Embryonic facial prominence (tissue), 1 donor: ENCODE measurements around the gene GOLGA3.
"Not testable (repeated sequence)": the region's sequence is repeated elsewhere in the genome, so short reads cannot be mapped to it uniquely, and the experiment has no call there.

Experiments used
- DNase-seq: peaks from one replicate; pipeline ENCODE4 v3.0.0-alpha.2; 2016; ENCODE audit errors: extremely low spot score

GOLGA3 gene

DNA sequence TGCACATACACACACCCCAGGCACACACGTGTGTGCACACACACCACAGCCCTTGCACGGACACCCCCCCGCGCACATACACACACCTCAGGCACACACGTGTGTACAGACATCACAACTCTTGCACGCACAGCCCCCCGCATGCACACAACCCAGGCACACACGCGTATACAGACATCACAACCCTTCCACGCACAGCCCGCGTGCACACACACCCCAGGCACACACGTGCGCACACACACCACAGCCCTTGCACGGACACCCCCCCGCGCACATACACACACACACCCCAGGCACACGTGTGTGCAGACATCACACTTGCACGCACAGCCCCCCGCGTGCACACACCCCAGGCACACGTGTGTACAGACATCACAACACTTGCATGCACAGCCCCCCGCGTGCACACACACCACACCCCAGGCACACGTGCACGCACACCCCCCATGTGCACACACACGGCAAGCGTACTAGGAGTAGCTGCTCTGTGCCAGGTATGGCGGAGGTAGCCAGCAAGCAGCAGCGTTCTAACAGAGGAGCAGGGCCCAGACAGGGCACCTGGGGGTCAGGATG lies 48.8 kb downstream of the GOLGA3 start:
- no peak for DNase-seq

DNA sequence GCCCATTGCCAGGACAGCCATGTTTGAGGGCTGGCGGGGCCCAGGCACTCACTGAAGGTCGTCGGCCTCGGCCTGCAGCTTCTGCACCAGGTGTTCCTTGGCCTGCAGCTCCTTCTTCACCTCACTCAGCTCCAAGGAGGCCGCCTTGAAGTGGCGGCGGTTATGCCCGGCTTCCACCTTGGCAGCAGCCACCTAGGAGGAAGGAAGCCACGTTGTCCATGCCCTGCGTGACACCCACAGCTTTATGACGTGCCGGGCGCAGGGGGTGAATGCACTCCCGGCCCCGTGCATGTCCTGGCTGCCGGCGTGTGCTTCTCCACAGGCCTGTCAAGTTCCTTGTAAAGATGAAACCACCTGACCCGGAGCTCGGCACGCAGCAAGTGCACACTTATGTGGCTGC lies 51.1 kb downstream of the GOLGA3 start:
- no peak for DNase-seq

DNA sequence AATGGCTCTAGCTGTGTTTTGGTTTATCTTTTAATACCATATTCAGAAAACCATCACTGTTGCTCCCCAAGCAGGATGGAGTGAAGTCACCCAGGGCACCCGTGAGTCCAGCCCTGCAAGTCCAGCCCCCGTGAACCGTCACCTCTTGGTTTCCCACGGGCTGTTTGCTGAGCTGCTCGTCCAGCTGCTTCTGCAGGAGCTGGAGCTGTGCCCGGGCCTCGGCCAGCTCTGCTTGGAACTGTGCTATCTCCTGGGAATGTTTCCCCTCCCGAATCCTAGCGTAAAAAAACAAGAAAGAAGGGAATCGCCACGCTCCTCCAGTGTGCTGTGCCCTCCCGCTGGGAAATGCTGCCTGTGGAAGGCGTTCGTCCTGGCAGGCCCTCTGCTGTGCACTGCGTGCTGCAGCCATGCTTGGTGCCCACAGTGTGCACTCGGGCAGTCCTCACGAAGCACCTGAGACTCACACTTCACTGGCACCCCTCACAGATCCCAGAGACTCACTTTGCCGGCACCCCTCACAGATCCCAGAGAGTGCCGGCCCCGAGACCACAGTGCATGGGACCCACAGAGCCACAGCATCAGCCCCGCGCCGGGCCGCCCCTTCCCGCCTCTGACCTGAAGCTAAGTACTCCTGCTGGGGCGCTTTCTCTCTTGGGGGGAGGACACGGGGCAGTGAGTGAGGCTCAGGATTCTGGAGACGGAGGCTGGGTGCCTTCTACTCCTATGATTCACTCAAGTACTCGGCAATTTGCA lies 51.7 kb downstream of the GOLGA3 start:
- no peak for DNase-seq

DNA sequence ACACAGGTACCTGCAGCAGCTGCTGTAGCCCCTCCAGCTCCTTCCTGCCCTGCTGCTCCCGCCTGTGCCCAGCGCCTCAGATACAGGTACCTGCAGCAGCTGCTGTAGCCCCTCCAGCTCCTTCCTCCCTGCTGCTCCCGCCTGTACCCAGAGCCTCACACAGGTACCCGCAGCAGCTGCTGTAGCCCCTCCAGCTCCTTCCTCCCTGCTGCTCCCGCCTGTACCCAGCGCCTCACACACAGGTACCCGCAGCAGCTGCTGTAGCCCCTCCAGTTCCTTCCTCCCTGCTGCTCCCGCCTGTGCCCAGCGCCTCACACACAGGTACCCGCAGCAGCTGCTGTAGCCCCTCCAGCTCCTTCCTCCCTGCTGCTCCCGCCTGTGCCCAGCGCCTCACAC lies 52.4 kb downstream of the GOLGA3 start:
- not testable (repeated sequence) for DNase-seq

DNA sequence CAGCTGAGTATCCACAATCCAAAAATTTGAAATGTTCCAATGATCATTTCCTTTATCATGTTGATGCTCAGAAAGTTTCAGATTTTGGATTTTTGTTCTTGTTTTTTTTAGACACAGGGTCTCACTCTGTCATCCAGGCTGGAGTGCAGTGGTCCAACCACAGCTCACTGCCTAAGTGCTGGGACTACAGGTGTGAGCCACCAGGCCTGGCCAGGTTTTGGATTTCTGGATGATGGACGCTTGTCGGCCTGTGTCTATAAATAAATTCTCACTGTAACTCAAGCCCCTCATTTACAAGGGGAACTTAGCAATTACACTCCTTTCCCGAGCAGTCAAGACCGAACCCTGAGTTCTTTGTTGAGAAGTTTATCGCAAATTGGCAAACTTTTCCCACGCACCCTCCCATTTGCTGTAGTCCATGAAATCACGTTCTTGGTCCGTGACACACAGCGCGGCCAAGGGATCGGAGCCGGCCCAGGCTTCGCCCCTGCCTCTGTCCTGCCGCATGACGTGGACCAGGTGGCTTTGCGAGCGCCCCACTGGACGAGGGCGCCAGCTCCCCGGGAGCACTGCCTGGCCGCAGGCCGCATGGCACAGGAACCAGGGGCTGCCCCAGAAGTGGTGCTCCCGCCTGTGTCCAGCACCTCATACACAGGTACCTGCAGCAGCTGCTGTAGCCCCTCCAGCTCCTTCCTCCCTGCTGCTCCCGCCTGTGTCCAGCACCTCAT lies 53.0 kb downstream of the GOLGA3 start:
- DNase-seq: no peak

DNA sequence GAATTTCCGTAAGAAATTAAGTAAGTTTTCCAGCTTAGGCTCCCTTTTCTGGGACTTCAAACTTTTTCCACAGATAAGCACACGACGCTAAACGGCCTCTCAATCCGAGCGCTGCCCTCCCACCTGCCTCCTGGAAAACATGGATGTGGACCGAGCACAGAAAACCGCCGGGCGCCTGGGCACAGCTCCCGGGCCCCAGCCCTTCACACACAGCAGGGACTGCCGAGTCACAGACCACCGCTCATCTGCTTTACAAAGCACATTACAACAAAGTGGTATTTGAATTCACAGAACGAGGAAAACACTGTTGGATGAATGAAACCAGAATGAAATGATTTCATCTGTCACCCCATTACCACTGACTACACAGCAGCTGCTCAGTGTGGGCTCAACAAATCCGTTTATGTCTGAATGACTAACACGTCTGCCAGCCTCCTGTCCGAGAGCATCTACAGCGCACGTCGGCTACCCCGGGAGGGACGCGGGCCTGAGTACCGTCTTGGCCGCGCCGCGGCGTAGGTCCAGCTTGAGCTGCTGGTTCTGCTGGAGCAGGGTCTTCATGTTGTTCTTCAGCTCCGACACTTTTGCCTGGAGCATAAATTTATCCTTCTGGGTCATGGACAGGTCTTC lies 53.9 kb downstream of the GOLGA3 start:
- DNase-seq: no peak

DNA sequence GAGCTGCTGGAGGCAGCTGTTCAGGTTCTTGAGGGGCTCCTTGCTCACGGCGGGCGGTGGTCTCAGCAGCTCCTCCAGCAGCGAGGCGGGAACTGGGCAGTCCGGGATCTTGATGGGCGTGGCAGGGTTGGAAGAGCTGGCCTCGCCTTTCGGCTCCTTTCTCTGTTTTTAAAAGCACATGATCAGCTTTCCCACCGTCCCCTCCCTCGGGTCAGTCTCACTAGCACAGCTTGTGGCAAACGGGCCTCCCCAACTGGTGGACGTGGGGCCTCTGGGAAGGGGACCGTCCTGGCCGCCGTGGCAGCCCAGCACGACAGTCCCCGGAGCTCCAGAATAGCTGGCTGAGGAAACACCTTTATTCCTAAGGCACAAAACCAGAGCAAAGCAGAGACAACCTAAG lies 54.5 kb downstream of the GOLGA3 start:
- DNase-seq: no peak

DNA sequence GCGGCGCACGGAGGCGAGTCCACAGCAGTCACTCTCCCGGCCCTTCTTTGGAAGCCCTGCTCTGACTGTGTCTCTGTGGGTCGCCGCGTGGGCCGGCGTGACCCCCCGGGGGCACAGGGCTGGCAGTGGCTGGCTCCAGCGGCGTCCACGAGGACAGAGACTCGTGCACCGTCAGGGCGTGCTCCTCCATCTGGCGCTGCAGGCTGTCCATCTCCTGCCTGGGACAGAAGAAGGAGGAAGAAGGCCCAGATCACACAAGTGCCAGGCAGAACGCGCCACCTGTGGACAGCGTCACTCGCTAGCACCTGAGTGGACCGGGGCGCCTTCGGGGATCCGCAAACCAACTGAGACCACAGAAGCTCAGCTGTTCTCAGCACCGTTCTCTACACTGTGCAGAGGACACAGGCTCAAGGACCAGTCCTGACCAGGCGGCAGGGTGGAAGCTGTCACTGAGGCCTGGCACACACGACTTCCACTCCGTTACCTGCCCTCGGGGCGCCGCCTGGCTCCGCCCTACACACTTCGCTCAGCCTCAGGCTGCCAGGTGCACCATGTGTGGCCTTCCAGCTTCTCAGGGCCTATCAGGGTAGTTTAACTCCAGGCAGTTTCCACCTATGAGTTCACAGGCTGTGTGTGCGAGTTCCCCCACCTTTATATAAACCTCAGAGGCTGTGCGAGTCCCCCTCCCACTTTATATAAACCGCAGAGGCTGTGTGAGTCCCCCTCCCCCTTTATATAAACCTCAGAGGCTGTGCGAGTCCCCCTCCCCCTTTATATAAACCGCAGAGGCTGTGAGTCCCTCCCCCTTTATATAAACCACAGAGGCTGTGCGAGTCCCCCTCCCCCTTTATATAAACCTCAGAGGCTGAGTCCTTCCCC lies 55.4 kb downstream of the GOLGA3 start:
- DNase-seq: no peak

DNA sequence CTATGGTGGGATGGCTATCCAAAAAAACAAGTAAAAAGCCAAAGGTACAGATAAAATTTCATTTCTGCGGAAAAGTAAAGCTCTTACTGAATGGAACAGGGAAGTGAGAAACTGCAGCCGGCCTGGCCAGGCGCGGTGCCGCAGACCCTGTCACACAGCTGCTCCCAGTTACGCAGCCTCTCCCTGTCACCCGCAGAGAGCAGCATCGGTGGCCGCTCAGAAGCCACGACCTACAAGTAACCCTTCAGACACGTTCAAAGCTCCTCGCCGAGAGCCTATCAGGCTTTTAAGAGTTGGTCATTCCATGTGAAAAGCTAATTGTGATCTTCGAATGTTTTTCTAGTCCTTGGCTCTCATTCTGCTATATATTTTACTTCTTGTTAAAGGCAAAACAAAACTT lies 56.1 kb downstream of the GOLGA3 start:
- DNase-seq: no peak

DNA sequence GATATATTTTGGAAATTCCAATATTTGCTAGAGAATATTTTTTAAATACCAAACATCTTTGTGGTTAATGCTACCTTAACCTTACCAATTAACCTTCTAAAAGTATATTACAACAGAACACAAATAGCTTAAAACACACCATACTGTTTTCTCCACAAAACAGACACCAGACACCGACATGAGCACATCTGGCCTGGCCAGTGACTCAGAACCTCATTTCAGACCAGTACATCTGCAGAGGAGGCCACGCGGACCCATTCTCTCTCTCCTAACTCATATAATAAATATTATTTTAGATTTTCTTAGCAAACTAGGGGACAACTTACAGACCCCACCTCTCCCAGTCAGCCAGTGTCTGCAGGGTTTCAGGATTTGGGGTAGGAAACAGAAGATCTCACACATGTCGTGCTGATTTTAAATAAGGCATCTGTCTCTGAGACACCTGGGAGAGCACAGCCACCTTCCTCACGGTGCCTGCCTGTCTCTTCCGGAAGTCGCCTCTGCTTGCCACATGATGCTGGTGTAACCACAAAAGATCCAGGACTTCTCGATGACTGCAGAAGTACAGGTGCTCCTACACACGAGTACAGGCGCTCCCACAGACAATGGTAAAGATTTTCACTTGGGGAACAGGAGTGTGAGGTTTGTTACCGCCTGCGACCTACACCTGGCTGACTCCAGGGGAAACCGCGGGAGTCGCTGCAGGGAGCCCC lies 57.4 kb downstream of the GOLGA3 start:
- no peak for DNase-seq

DNA sequence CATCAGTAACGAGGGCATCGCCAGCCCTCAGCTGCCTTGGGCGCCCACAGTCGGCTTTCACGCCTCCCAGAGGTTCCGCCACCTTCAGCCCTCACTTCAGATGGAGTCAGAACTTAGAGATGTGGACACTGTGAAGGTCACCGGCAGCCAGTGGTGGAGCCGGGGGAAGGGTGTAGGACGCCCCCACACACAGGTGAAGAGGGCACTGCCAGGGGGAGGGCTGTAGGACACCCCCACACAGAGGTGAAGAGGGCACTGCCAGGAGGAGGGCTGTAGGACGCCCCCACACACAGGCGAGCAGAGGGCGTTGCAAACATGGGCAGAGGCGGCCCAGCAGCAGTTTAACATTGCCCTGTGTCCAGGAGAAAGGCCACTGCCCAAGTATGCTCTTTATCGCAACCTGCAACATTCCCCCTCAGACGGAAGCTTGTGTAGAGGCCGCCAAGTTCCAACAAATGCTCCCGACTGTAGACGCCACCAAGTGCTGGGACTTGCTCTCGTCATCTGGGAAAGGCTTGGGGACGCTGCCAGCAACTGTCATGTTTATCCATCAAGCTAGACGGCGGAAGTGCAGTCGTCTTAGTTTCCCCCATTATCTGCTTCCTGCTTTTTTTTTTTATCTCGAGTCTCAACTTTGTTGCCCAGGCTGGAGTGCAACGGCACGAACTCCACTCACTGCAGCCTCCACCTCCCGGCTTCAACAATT lies 62.1 kb downstream of the GOLGA3 start:
- DNase-seq: no peak

DNA sequence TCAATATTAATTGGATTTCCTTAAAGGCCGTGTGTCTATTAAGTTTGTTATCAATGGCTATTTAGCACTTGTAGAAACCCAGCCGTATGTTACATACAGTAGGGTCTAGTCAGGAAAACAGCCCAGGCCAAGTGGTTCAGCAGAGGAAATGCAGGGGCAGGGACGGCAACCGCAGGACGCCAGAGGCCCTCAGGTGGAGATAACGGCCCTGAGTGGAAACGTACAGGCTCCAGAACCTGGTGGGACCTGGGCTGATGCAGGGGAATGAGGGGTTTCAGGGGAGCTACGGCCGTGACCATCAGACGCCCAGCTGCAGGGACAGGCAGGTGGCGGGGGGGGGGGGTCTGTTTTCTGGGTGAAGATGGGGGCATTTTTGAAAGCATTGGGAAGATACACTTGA lies 63.3 kb downstream of the GOLGA3 start:
- DNase-seq: no peak

DNA sequence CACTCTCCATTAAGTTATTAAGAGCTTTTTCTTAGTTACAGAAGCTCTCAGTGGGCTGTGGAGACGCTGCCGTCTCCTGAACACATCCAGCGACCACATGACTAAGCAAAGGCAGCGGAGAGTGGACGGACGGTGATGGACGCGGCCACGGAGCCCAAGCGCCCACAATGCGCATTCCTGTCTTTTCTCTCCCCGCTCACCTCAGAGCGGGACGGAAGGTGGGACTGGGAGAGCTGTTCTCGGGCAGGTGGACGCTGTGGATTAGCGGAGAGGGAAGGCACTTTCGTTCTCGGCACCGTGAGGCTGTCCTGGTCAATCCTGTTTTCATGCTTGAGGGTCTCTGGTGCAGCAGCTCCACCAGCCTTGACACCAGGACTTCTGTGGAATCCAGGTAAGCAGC lies 64.4 kb downstream of the GOLGA3 start:
- no peak for DNase-seq

DNA sequence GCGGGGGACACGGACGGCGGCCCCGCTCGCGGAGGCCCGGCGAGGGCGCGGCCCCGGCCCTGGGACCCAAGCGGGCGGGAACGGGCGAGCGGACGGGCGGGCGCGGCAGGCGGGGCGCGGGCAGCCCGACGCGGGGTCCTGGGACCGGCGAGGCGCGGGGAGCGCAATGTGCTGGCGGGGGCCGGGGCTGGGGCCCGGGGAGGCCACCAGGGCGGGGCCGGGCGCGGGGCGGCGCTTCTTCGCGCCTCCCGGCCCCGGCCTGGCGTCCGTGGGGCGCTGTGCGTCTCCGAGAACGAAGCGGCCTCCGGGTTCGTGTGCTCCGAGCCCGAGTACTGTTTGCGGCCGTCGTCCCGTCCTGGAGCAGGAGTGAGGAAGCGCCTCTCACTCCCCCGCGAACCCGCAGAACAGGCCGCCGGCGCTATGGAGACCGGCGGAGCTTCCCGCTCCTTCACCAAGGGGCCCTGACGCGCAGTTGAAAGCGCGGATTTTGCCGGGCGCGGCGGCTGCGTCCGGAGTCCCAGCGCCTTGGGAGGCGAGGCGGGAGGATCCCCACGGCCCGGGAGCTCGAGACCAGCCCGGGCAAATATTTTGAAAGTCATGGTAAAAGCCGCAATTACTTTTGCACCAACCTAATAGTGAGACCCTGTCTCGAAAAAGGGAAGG lies 66.6 kb downstream of the GOLGA3 start:
- DNase-seq: peak; percentile 78

DNA sequence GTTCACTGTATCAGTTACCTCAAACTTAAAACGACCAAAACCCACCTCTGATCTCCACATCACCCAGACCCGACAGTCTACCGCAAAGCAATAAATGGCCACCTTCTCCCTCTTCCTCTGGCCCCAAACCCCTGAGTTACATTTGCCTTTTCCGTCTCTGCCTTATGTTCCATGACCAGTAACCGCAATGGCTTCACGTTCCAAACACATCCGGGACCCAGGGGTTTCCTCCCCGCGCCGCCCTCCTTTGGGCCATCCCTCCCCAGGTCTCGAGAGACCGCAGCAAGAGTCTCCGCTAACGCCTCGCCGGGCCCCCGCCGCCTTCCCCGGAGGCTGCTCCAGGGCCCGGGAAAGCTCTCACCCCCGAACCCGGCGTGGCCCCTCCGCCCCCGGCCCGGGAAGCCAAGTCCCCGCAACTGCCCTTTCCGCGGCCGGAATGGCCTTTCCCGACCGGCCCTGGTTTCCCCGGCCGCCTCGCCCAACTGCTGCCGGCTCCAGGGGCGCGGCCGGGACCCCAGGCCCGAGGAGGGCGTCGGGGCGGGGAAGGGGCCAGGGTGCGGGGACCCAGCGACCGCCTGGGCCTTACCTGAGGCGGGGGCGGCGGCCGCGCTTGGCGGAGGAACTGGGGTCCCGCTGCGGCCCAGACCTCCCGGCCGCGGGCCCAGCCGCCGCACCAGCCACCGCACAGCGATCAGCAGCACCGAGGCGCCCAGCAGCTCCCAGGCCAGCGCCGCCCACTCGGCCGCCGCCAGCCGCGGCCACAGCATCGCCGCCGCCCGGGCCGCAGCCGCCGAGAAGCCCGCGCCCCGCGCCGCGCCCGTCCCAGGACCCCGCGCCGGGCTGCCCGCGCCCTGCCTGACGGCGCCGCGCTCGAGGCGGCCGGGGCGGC lies 67.4 kb downstream of the GOLGA3 start, which contains the start of gene ANKLE2:
ANKLE2 (minus strand) TSS at position 801 of the 889 bp plus-strand sequence; CDS start at position 767, 34 bp downstream.
- DNase-seq: no peak

DNA sequence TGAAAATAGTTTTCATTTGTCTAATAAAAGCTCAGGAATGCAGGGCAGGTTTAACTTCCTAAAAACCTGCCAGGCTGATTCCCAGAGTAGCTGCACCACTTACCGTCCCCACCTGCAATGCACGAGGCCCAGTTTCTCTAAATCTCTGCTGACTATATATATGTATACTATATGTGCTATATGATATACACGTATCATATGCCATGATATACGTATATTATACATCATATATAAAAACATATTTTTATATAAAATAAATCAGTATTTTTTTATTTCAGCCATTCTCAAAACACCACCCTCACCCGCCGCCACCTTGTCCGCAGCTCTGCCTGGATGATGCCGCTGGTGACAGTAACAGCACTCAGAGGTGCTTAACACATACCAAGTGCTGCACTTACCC lies 69.3 kb downstream of the GOLGA3 start:
- no peak for DNase-seq

DNA sequence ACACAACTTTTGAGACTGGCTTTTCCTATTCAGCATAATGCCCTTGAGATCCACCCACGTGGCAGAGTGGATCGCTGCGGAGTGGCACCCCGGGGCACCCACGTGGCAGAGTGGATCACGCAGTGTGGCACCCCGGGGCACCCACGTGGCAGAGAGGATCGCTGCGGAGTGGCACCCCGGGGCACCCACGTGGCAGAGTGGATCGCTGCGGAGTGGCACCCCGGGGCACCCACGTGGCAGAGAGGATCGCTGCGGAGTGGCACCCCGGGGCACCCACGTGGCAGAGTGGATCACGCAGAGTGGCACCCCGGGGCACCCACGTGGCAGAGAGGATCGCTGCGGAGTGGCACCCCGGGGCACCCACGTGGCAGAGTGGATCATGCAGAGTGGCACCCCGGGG lies 69.8 kb downstream of the GOLGA3 start:
- not testable (repeated sequence) for DNase-seq

DNA sequence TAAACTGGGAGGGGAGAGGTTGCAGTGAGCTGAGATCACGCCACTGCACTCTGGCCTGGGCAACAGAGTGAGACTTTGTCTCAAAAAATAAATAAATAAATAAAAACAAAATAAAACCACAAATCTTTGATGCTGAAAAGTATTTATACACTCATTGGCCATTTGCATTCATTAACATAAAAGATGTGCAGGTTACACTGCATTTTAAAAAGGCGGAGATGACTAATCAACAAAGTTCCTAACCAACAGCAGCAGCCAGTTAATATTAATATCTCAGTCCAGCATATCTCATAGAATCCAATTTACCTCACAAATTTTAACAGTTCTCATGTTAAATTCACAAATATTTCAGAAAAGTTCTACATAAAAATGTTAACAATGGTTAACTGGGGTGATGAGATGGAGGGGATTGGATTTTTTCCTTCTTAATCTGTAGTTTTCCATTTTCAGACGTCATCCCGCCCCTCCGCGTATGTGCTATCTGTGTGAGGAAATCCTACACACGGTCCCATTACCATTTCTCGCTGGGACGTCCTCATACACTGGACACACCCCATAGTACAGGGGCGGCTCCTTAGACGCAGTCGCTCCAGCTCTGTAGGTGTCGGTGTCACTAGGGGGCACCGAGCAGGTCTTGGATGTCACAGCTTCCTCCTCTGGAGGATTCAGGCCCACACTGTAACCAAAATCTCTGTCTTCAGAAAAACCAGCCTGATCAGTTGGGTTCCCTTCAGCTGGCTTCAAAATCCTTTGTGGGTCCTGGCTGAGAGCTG lies 74.3 kb downstream of the GOLGA3 start:
- no peak for DNase-seq
